ENCODE results near the gene KRTAP10-3.

GRCh38 chr21:44527156-44527982 lies 31.2 kb downstream of the KRTAP10-3 start:
- TF ChIP-seq CTCF (optimal IDR thresholded peaks at IDR 0.05 in 1 of 3, IDR thresholded peaks at IDR 0.05 in 1 of 3, conservative IDR thresholded peaks at IDR 0.05 in 1 of 3; ENCODE audit: extremely low read depth in 1 of 3, insufficient read depth in 2 of 3, low read length in 3 of 3) (no peak), EZH2 (IDR thresholded peaks at IDR 0.05; ENCODE audit: low read length) (no peak)

Measured in keratinocyte (primary cell).